Measurements from ENCODE around the gene WRNIP1. TPM values are rescaled to one million over a fixed set of nuclear protein-coding genes. Genes with fewer than 3 reads are reported as not detected.

The WRNIP1 gene
- total RNA-seq, result 10 to 100 TPM; 56.9 to 66.7 (median 63.4) TPM

GRCh38 chr6:2765166-2765895 lies at the start of gene WRNIP1:
Gene WRNIP1 (plus strand): TSS chr6:2765393. CDS start chr6:2765623, 230 bp downstream.
- H3K27ac ChIP-seq, result peak within 1 kb of the TSS; percentile 97
- no peak for TF ChIP-seq EP300 (IDR thresholded peaks at IDR 0.05)
- TF ChIP-seq POLR2A (IDR thresholded peaks at IDR 0.05), result peak; percentile 50 to 72
- peak; percentile 69 to 84 for TF ChIP-seq CTCF (IDR thresholded peaks at IDR 0.05)
- peak in 2 of 3 donors; percentile 54 to 69 for TF ChIP-seq POLR2AphosphoS5 (IDR thresholded peaks at IDR 0.05)
- peak within 1 kb of the TSS; percentile 98 for H3K4me3 ChIP-seq
- no peaks in the 10 kb centered on the region for H3K27me3 ChIP-seq
- H3K4me1 ChIP-seq, result peaks cover 51% of the 10 kb centered on the region
- H3K36me3 ChIP-seq, result peaks cover 4% of the 10 kb centered on the region
- H3K9me3 ChIP-seq, result no peaks in the 10 kb centered on the region
- WGBS, result 2% methylated on average over 13 of the region's 104 CpGs
- DNase-seq (ENCODE audit: low spot score in 2 of 2), result peak; percentile 99

- no peak for DNase-seq (ENCODE audit: low spot score in 2 of 2)
- Histone ChIP-seq H3K27ac (no peak overlapping the region), H3K27me3 (no peaks in the 10 kb centered on the region), H3K9me3 (peaks cover 3% of the 10 kb centered on the region), H3K4me3 (no peak overlapping the region), H3K36me3 (no peaks in the 10 kb centered on the region), H3K4me1 (no peaks in the 10 kb centered on the region)
- 71% methylated on average over 5 of the region's 5 CpGs for WGBS
- no peak for TF ChIP-seq CTCF (IDR thresholded peaks at IDR 0.05)
- TF ChIP-seq EP300 (IDR thresholded peaks at IDR 0.05), result no peak
- no peak for TF ChIP-seq POLR2AphosphoS5 (IDR thresholded peaks at IDR 0.05)
- no peak for TF ChIP-seq POLR2A (IDR thresholded peaks at IDR 0.05)
These were observed 49.5 kb upstream of the WRNIP1 start for GRCh38 chr6:2715737-2716136.

DNA sequence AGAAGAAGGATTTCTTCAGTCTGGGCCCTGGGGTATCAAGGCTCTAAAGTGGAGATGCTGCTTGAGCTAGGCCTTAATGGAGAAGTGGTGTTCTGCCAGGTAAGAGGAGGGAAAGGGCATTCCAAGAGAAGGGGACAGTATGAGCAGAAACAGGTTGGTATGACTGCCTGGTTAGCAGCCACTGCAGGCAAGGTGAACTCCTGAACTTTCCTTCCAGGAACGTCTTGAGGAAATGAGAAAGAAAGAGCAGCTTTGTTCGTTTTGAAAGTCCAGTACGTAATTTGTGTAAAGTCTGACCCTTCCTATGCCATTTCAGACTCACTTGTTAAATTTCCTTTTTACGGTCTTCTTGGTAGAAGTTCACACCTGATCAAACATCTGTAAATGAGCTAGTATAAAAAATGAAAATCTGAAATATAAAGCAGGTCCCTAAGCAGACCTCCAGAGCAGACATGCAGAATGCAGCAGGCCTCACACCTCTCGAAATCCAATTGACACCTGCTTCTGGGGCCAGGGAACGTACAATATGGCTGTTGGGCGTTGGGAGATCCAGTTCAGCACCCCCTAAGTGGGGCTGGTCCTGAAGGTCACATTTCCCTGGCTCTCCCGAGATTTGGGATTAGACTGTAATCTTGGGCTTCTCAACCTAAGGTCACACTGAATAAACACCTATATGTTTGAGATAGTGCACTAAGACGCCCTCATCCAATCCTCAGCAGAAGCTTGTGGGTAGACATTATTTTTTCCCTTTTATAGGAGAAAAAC lies 48.1 kb upstream of the WRNIP1 start:
- H3K4me3 ChIP-seq, result no peak overlapping the region
- no peaks in the 10 kb centered on the region for H3K36me3 ChIP-seq
- H3K27ac ChIP-seq, result no peak overlapping the region
- 86% methylated on average over 9 of the region's 9 CpGs for WGBS
- no peaks in the 10 kb centered on the region for H3K4me1 ChIP-seq
- no peak for DNase-seq (ENCODE audit: low spot score in 2 of 2)
- no peaks in the 10 kb centered on the region for H3K9me3 ChIP-seq
- H3K27me3 ChIP-seq, result no peaks in the 10 kb centered on the region
- TF ChIP-seq EP300 (IDR thresholded peaks at IDR 0.05) (no peak), POLR2A (IDR thresholded peaks at IDR 0.05) (no peak), POLR2AphosphoS5 (IDR thresholded peaks at IDR 0.05) (no peak), CTCF (IDR thresholded peaks at IDR 0.05) (no peak)

DNA sequence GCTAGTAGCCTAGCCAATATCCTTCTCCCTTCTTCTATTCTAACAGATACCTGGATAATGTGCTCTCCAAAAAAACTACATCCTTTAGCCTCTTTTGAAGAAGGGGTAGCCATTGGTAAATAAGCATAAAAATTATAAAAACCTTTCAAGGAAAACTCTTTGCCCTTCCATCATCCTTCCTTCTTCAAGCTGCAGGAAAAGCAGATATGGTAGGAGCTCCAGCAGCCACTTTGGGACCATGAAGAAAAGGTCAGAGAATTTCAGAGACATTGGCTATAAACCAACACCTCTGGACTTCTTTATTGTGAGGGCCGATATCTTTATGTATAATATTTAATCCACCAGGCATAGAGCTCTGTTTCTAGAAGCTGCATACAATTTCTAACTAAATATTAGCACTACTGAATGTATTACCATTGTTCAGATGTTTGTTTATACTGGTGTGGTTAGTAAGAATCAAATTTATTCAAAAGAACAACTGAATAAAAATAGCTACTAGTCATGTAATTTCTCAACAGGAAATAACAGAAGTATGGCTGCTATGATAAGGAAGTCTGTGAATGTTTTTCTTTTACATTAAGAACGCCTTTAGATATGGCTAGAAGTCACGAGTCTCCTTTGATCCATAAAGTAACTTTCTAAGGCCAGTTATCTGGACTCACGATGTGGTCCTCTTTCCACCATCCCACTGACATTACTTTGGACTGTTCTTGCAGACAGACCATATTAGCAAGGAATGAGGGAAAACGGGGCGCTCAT lies 46.7 kb upstream of the WRNIP1 start:
- no peak overlapping the region for H3K27ac ChIP-seq

More for the DNA sequence above, 46.7 kb upstream of the WRNIP1 start:
- H3K4me1 ChIP-seq, result no peaks in the 10 kb centered on the region
- H3K9me3 ChIP-seq, result no peaks in the 10 kb centered on the region
- WGBS, result 79% methylated on average over 6 of the region's 6 CpGs
- no peaks in the 10 kb centered on the region for H3K27me3 ChIP-seq
- no peaks in the 10 kb centered on the region for H3K36me3 ChIP-seq
- H3K4me3 ChIP-seq, result no peak overlapping the region
- TF ChIP-seq POLR2AphosphoS5 (IDR thresholded peaks at IDR 0.05) (no peak), EP300 (IDR thresholded peaks at IDR 0.05) (no peak), CTCF (IDR thresholded peaks at IDR 0.05) (no peak), POLR2A (IDR thresholded peaks at IDR 0.05) (no peak)
- no peak for DNase-seq (ENCODE audit: low spot score in 2 of 2)
